ENCODE results near the gene PTGDS. TPM values are rescaled to one million over a fixed set of nuclear protein-coding genes. Genes with fewer than 3 reads are reported as not detected.
A peak's percentile ranks its signal among the peaks of the same experiment; 100 is the strongest.

PTGDS gene
- total RNA-seq, 1 donor from 2014 or later, result 477 TPM

DNA sequence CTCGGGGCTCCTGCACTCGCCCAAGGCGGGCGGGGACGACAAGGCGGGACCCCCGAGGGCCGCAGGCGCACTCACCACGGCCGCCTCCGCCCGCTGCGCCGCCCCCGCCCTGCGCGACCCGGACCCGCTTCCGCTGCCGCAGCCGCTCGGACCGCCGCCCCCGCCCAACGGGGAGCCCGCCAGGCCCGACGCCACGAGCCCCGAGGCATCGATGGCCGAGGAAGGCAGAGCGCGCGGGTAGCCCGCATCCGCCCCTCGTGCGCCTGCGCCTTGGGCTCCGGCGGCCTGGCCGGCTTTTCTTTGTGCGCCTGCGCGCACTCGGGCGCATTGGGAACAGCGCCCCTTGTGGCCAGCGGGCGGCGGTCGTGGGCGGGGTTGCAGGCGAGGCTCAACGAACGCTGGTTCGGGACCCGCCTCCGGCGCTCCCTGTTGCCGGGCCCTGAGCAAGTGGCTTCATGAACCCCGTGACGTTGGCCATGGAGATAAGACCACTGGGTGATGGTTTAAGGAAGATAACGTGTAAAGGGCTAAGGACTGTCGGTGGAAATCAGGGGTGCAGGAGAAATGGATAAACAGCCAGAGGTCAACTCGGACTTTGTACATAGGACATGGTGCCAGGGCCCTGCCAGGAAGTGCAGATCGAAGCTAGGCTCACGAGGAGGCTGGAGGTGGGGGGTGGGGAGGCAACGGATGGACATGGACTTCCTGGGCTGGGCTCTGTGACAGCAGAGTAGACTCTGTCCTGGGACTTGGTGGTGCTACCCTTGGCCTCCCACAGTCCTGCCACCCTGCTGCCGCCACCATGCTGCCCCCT is 32.6 kb upstream of the PTGDS start, which contains the start of the genes C8G and FBXW5:
TSS of gene C8G (plus strand) at position 725 of the 814 bp plus-strand sequence. CDS start at position 803, 78 bp downstream.
TSS of gene FBXW5 (minus strand) at position 220 of the 814 bp plus-strand sequence. CDS start 655 bp downstream, outside the sequence.
- peaks cover 22% of the 10 kb centered on the region for H3K4me1 ChIP-seq
- peak; percentile 91 for ATAC-seq
- intact Hi-C loops (cut with DNase I), result loop anchor here (10.0 kb wide), 1 partner anchor 90 kb away; the partner anchor contains the start of gene FUT7

DNA sequence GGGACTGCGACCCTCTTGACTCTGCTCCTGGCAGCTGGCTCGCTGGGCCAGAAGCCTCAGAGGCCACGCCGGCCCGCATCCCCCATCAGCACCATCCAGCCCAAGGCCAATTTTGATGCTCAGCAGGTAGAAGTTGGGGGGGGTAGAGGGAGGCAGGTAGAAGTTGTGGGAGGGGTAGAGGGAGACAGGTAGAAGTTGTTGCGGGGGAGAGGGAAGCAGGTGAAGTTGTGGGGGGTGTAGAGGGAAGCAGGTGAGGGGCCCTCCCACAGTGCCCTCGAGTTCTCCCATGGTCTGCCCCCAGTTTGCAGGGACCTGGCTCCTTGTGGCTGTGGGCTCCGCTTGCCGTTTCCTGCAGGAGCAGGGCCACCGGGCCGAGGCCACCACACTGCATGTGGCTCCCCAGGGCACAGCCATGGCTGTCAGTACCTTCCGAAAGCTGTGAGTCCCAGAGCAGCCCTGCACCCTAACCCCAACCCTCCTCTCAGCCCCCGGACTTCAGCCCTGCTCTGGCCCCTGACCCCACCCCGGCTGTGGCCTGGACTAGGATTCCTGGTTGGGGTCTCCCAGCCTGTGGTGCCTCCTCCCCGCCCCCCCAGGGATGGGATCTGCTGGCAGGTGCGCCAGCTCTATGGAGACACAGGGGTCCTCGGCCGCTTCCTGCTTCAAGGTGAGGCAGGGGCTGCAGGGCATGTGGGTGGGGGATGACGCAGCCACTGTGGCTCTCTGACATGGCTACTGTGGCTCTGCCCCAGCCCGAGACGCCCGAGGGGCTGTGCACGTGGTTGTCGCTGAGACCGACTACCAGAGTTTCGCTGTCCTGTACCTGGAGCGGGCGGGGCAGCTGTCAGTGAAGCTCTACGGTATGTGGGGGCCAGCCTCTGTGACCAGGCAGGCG is 31.7 kb upstream of the PTGDS start:
- DNase-seq, result no peak
- ATAC-seq, result no peak
- Histone ChIP-seq H3K36me3 (peaks cover 25% of the 10 kb centered on the region), H3K4me1 (peaks cover 27% of the 10 kb centered on the region), H3K27me3 (no peaks in the 10 kb centered on the region), H3K9me3 (no peaks in the 10 kb centered on the region), H3K27ac (peak overlapping the region; percentile 55), H3K4me3 (no peak overlapping the region)
- intact Hi-C loops (cut with DNase I), result loop anchor here (10.0 kb wide), 1 partner anchor 89 kb away; the partner anchor contains the start of gene FUT7
- TF ChIP-seq, protein P1, sequence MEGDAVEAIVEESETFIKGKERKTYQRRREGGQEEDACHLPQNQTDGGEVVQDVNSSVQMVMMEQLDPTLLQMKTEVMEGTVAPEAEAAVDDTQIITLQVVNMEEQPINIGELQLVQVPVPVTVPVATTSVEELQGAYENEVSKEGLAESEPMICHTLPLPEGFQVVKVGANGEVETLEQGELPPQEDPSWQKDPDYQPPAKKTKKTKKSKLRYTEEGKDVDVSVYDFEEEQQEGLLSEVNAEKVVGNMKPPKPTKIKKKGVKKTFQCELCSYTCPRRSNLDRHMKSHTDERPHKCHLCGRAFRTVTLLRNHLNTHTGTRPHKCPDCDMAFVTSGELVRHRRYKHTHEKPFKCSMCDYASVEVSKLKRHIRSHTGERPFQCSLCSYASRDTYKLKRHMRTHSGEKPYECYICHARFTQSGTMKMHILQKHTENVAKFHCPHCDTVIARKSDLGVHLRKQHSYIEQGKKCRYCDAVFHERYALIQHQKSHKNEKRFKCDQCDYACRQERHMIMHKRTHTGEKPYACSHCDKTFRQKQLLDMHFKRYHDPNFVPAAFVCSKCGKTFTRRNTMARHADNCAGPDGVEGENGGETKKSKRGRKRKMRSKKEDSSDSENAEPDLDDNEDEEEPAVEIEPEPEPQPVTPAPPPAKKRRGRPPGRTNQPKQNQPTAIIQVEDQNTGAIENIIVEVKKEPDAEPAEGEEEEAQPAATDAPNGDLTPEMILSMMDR (IDR thresholded peaks at IDR 0.05), result no peak

More for the DNA sequence above, 32.6 kb upstream of the PTGDS start, which contains the start of the genes C8G and FBXW5:
- Histone ChIP-seq H3K9me3 (no peaks in the 10 kb centered on the region), H3K27ac (peak within 1 kb of the TSS; percentile 83), H3K27me3 (no peaks in the 10 kb centered on the region), H3K36me3 (peaks cover 33% of the 10 kb centered on the region), H3K4me3 (peak within 1 kb of the TSS; percentile 95)
- peak; percentile 98 for DNase-seq
- TF ChIP-seq, protein P1 (IDR thresholded peaks at IDR 0.05), result peak; percentile 99

DNA sequence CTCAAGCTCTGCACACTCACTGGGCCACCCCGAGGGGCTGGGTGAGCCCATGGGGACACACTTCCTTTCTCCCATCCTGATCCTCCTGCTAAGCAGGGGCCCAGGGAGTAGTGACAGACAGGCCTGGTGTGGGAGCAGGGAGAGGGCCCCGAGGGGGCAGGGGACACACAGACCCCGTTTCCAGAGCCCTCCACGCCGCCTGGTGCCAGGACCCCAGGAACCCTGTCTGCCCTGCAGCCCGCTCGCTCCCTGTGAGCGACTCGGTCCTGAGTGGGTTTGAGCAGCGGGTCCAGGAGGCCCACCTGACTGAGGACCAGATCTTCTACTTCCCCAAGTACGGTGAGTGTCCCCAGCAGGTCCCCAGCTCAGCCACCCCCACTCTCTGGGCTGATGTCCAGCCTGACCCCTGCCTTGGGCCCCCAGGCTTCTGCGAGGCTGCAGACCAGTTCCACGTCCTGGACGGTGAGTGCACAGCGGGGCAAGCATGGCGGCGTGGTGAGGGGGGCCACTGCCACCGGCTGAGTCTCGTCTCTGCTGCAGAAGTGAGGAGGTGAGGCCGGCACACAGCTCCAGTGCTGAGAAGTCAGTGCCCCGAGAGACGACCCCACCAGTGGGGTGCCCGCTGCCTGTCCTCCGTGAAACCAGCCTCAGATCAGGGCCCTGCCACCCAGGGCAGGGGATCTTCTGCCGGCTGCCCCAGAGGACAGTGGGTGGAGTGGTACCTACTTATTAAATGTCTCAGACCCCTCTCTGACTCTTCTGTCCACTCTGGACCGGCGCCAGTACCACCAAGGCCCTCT is 30.9 kb upstream of the PTGDS start:
- DNase-seq, result no peak
- Histone ChIP-seq H3K9me3 (no peaks in the 10 kb centered on the region), H3K27me3 (no peaks in the 10 kb centered on the region), H3K4me3 (no peak overlapping the region), H3K4me1 (peaks cover 28% of the 10 kb centered on the region), H3K27ac (no peak overlapping the region), H3K36me3 (peaks cover 16% of the 10 kb centered on the region)
- TF ChIP-seq, protein P1 (IDR thresholded peaks at IDR 0.05), result no peak
- intact Hi-C loops (cut with DNase I), result loop anchor here (10.0 kb wide), 1 partner anchor 88 kb away; the partner anchor contains the start of gene FUT7
- no peak for ATAC-seq

DNA sequence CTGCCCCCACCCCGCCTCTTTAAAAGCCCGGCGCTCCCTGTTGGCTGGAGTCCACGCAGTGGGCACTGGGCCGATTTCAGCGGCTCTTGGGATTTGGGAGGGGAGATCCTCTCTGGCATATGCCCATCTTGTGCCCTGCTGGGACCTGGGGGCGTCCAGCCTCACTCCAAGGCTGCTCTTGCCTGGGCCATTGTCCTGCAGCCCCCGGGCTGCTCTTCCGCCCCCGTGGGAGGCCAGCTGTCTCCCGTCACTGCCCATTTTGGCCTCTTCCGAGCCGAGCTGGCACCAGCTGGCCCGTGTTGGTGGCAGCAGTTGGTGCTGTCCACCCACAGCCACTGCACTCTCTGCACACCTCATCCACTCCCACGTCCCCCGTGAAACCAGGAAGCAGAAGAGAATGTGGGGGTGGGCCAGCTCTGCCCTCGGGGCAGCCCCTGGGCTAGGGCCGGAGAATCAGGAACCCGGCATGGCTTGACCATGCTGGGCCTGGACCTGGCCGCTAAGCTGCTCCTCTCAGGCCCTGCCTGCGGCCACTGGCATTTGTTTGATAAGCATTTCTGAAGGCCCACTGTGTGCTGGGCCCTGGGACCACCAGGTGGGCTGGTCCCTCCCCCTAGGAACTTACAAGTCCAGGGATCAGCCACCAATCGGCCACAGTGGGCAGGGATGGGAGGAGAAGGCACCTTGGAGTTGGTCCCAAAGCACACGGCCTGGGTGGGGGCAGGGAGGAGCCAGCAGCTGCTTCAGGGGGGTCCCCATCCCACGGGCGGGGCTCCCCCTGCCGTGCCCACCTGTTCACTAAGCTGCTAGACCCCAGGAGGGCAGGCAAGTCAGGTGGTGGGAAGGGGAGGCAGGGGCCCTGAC is 30.0 kb upstream of the PTGDS start:
- peak overlapping the region; percentile 42 for H3K27ac ChIP-seq
- H3K9me3 ChIP-seq, result no peaks in the 10 kb centered on the region
- H3K4me3 ChIP-seq, result no peak overlapping the region
- no peak for DNase-seq
- ATAC-seq, result no peak
- intact Hi-C loops (cut with DNase I), result loop anchor here (10.0 kb wide), 1 partner anchor 88 kb away; the partner anchor contains the start of gene FUT7
- TF ChIP-seq, protein P1 (IDR thresholded peaks at IDR 0.05), result no peak
- H3K27me3 ChIP-seq, result no peaks in the 10 kb centered on the region
- H3K36me3 ChIP-seq, result peaks cover 8% of the 10 kb centered on the region
- peaks cover 28% of the 10 kb centered on the region for H3K4me1 ChIP-seq

Measured in upper lobe of right lung (tissue), 1 donor.